NCI-H1417 (cell line): Measurements from ENCODE around the gene C15orf62.

Source experiments
- DNase-seq, 3 experiments: peaks; one replicate each; lab custom pipeline; 2025; lab: John Stamatoyannopoulos, UW

The C15orf62 gene

GRCh38 chr15:40755812-40756208 is 14.0 kb upstream of the C15orf62 start:
- DNase-seq = peak; percentile 5 to 68 (median 32)

DNA sequence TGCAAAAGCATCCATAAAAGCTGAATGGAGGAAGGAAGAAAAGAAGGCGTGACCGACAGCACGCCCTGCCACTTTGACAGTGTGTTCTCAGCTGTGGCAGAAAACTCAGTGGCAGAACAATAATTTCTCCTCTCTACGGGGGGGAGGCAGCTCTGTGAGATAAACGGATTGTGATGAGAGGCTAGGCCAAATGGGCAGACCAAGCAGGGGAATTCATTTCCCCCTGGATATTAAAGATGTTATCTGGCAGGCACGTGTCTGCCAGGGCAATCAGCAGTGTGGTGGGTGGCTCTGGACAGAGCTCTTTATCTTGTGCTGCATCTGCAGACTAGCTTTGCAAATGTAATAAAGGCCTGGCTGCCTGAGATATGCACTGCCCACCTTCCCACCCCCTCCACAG is 12.8 kb upstream of the C15orf62 start:
- DNase-seq = peak; percentile 6 to 71 (median 49)

GRCh38 chr15:40759961-40760360 is 9.8 kb upstream of the C15orf62 start:
- no peak for DNase-seq

GRCh38 chr15:40762919-40763800 is 6.6 kb upstream of the C15orf62 start:
- DNase-seq = peak; percentile 57 to 91 (median 81)

GRCh38 chr15:40763801-40764628 is 5.8 kb upstream of the C15orf62 start, which contains the start of gene GCHFR:
Gene GCHFR, plus strand, starts transcription at chr15:40764068. Its CDS starts 113 bp downstream, at chr15:40764181.
- peak; percentile 17 to 62 (median 60) for DNase-seq

- DNase-seq = no peak
Observed at GRCh38 chr15:40764629-40765103, 5.1 kb upstream of the C15orf62 start.

DNA sequence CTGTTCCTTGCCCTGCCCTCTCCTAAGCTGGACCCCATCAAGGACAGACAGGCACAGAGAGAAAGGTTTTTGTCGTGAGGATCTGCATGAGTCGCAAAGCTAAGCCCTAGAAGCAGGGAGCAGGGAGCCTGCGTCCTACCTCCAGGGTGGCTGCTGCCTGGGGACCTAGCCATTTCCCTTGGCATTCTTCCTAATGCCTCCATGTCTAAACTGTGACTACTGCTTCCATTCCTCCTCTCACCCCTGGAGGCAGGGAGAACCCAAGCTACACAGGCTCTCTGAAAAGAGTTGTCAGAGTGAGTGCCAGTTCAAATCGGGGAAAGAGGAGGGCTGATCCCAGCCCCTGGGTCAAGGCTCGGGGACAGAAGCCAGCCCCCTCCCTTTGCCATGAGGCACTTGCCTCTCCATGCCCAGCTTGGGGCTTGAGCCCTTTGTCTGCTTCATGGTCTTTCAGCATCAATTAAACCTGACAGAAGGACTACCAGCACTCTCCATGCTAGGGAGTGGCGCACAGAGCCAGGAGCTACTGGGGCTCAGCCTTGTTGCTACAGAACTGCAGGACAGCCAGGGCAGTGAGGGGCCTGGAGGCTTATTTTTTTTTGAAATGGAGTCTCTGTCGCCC is 3.5 kb upstream of the C15orf62 start:
- DNase-seq = no peak

GRCh38 chr15:40766906-40767837 is 2.6 kb upstream of the C15orf62 start:
- DNase-seq = no peak

- no peak for DNase-seq
Observed at GRCh38 chr15:40767838-40768500, 1.8 kb upstream of the C15orf62 start.

DNA sequence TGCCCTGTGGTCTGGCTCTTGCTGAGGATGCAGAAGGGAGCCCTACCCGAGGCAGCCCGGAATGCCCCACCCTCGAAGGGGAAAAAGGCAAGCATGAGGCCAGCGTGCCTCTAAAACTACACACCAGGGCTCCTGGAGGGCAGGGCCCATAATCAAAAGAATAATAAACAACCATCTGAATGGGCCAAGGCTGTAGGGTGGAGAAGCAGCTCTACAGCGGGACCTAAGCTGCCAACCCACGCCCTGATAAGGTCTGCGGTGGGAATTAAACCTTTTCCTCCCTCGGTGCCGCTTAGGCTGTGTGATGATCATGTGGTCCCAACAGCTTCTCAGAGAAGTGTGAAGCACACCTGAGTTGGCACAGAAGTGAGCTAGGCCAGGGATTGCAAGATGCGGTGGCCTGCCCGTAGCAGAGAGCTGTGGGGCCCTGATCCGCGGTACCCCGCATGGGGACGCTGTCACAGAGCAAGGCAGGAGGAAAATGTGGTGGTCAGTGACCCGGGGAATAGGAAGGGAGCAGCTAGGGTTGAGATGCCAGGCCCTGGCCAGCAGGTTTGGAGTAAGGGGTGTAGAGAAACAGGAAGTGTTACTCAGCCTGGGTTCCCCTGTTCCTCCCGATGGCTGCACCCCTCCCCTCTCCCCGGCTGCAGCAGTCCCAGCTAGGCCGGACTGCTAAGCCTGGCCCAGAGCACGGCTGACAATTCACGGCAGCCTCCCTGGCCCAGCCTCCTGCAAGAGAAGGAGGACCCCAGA is 1.1 kb upstream of the C15orf62 start:
- no peak for DNase-seq

DNA sequence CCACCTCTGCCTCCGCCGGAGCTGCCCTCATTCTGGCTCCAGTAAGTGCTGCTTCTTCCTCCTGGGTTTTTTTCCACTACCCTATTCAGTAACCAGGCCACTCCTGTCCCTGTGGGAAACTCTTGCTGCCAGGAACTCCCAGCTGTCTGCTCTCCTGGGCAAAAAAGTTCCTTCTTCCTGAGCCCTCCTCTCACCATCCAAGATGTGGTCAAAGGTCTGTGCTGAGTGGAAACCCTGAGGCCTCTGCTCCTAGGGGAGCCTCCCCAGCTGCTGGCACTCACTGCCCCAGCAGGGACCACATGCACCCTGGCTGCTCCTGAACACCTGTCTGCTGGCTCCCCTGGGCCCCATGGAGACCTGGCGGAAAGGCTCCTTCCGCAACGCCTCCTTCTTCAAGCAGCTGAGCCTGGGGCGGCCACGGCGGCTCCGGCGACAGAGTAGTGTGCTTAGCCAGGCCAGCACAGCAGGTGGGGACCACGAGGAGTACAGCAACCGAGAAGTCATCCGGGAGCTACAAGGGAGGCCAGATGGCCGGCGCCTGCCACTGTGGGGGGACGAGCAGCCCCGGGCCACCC is 454 bp downstream of the C15orf62 start:
- DNase-seq = peak; percentile 65 to 82 (median 70)

DNA sequence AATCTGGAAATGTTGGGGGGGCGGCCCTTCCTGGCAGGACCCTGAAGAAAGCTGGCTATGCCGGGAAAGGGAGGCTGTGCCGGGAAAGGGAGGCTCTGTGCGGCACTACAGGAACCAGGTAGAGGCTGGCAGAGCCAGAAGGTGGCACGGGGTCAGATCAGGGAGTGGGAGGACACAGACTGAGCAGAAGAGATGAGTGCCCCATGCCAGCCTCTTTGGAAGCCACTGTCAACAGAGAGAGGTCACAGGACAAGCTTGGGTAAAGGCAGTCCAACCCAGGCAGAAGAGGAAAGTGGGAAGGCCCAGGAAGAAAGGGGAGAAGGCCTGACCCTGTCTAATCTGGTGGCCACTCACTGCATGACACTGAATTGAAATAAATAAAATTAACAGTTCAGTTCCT is 1.5 kb downstream of the C15orf62 start:
- no peak for DNase-seq

GRCh38 chr15:40772014-40772413 is 2.2 kb downstream of the C15orf62 start:
- DNase-seq = no peak

DNA sequence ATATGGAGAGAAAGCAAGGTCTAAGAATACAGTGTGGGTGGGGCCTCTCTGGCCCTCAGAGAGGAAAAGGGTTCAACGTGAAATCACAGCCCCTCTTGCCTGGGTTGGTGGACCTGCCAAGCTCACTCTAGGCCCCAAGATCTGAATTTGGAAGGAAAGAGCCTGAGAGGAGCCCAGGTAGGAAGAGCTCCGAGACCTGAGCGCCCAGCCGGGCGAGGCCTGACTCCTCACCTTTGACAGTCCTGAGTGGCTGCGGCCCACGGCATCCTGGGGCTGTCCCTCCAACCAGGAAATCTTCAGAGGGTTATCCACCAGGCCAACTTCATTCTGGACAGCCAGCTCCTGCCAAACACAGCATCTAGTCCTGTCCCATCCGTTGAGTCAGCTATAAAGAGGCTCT is 3.7 kb downstream of the C15orf62 start:
- DNase-seq = no peak

DNA sequence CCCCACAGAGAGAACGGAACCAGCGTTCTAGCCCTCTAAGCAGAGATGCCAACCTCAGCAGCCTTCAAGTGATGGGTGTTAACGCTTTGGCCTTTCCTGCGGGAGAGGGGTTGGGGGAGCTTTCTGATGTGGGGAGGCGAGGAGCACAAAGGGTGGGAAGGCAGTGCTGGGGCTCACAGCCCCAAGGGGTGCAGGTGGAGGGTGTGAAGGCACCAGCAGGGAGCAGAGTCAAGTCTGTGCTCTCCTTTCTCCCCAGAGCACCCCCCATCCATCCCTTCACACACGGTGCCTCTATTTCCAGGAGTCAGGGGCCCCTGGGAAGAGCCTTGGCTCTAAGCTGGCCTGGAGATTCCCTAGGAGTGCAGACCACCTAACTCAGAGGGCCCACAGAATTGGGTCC is 4.1 kb downstream of the C15orf62 start:
- no peak for DNase-seq

DNA sequence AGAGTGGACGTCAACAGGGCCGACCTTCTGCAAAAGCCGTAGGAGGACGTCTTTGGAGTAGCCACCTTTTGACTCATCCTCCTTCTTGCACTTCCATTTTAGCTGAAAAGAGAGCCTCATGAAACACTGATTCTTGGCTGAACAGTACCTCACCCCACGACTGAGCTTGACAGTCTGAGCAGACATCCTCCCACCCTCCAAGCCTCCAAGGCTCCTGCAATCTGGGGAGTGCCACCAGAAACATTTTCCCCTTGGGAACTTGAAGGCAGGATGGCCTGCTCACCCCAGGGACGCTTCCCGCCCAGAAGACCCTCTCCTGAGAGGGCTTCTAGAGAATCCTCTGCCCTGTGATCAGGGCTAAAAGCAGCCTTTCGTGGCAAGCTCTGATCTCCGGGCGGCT is 5.2 kb downstream of the C15orf62 start:
- no peak for DNase-seq

DNA sequence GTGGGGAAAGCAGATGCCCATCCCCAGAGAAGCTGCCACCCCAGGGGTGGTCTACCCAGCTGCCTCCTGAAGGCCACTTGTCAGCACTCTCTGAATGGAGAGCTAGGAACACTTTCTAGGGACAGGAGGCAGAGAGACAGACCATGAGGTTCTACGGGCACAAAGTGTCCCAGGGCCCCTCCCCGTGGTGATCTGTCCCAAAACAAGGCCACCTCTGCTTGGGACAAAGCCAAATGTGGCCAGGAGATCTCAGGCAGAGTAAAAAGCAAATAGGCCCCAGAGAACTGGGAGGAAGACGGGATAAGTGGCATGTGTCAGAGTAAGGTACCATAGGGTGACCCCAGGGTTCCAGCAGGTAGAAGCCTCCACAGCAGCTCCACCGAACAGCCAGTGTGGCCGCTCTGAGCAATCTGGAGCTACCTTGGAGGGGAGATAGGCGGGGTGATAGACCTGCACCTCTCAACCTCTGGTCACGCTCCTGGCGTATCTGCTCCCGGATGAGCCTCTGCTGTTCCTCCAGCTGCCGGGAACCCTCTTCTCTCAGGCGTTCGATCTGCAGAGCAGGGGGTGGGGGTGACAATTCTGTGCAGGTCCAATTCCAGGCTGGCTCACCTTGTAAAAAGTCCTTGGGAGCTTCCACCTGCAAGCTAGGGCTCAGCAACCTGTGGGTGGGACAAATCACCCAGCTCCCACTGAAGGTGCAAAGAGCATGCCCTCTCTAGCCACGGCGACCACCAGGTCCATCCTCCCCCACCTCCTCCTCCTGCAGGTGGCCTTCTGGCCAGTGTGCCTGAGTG is 6.2 kb downstream of the C15orf62 start:
- no peak for DNase-seq

DNA sequence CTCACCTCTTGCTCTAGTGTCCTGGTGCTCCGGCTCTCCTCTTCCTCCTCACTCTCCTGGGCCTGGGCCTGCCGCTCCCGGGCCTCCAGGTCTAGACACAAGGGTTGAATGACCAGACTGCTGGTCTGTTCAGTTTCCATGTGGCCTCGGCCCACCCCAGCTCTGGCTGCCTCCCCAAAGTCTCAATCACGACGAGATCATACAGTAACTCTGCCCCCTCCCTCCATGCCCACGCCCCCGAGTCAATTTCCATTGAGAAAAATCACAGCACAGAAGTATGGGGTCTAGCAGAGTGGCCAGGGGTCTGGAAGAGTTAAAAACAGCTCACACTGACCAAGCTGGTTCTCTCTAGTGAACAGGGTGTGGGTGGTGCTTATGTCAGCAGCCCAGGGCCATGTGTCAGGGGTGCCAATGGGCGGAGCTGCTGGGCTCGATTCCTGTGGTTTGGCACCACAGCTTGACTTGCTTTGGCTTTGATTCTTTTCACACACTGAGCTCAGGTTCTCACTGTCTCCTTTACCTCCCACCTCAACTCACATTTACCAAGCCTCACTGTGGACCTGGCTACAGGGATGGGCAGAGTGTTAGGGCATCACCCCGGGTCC is 6.9 kb downstream of the C15orf62 start:
- no peak for DNase-seq
